ENCODE data around the gene SH3TC2.

DNA sequence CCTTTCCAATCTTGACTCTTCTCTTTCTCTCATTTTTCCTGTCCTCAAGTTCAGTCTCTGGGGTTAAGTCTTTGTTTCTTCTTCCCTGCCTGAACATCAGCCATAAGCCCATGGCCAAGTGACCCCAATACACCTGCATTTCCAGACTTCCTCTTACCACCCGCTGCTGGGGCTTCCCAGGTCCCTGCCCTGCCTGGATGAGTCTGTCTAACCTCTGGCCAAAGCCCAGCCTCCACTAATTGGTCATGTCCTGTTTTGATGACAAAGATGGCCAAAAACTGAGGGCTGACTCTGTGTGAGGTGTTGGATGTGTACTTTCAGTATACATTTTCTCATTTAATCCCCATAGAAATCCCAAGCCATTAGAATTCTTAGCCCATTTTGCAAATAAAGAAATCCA lies 47.3 kb downstream of the SH3TC2 start:
- TF ChIP-seq POLR2A (IDR thresholded peaks at IDR 0.05), result no peak
- TF ChIP-seq, protein P1, sequence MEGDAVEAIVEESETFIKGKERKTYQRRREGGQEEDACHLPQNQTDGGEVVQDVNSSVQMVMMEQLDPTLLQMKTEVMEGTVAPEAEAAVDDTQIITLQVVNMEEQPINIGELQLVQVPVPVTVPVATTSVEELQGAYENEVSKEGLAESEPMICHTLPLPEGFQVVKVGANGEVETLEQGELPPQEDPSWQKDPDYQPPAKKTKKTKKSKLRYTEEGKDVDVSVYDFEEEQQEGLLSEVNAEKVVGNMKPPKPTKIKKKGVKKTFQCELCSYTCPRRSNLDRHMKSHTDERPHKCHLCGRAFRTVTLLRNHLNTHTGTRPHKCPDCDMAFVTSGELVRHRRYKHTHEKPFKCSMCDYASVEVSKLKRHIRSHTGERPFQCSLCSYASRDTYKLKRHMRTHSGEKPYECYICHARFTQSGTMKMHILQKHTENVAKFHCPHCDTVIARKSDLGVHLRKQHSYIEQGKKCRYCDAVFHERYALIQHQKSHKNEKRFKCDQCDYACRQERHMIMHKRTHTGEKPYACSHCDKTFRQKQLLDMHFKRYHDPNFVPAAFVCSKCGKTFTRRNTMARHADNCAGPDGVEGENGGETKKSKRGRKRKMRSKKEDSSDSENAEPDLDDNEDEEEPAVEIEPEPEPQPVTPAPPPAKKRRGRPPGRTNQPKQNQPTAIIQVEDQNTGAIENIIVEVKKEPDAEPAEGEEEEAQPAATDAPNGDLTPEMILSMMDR (IDR thresholded peaks at IDR 0.05), result no peak
